Stimulated activated CD4-positive, alpha-beta T cell treated with anti-CD3 and anti-CD28 coated beads, TNF-alpha, amount 100 ng/mL, for 1 hour (primary cell): Measurements from ENCODE around the gene OR51A7.
"Not testable (repeated sequence)": the region's sequence is repeated elsewhere in the genome, so short reads cannot be mapped to it uniquely, and the experiment has no call there.

Source experiments
- DNase-seq, 3 donors: peaks; one replicate each; pipeline ENCODE4 v3.0.0-alpha.2; 2020; ENCODE audit warnings: low read depth in 3 of 3, low spot score in 1 of 3

The OR51A7 gene

DNA sequence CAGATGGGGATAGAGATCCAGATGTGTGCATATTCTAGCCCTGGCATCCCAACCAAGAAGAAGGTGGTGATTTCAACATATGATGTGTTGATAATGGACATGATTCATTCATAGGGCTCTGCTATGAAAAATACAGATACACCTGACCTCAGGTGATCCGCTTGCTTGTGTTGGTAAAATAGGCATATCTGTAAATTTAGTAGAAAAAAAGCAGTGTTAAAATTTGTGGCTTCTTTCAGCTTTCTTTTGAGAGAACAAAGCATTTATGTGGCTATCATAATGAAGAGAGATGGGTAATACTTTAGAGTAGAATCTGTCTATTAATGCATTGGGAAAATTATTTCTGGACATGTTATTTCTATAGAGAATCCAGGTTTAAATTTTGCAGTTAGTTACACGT lies 52.0 kb downstream of the OR51A7 start, which contains the start of gene OR51A2:
OR51A2 (minus strand) TSS at position 101 of the 400 bp plus-strand sequence; CDS start at position 101, 0 bp downstream.
- DNase-seq = not testable (repeated sequence)

GRCh38 chr11:4957396-4957795 lies 53.8 kb downstream of the OR51A7 start:
- no peak for DNase-seq
